ENCODE results near the gene ABHD4.

- TF ChIP-seq CTCF (IDR thresholded peaks at IDR 0.05): no peak
- TF ChIP-seq POLR2A (IDR thresholded peaks at IDR 0.05): no peak
Observed at GRCh38 chr14:22613736-22614239, 15.7 kb downstream of the ABHD4 start.

Data from vagina (tissue), 2 donors.